GM19193 (cell line): ENCODE results near the gene SCP2.

Experiments used
- POLR2A ChIP-seq: IDR thresholded peaks from 4 replicates; pipeline ENCODE4 v1.6.1; 2011; ENCODE audit not compliant: insufficient read depth, insufficient read length; ENCODE audit errors: extremely low read depth

Gene SCP2

DNA sequence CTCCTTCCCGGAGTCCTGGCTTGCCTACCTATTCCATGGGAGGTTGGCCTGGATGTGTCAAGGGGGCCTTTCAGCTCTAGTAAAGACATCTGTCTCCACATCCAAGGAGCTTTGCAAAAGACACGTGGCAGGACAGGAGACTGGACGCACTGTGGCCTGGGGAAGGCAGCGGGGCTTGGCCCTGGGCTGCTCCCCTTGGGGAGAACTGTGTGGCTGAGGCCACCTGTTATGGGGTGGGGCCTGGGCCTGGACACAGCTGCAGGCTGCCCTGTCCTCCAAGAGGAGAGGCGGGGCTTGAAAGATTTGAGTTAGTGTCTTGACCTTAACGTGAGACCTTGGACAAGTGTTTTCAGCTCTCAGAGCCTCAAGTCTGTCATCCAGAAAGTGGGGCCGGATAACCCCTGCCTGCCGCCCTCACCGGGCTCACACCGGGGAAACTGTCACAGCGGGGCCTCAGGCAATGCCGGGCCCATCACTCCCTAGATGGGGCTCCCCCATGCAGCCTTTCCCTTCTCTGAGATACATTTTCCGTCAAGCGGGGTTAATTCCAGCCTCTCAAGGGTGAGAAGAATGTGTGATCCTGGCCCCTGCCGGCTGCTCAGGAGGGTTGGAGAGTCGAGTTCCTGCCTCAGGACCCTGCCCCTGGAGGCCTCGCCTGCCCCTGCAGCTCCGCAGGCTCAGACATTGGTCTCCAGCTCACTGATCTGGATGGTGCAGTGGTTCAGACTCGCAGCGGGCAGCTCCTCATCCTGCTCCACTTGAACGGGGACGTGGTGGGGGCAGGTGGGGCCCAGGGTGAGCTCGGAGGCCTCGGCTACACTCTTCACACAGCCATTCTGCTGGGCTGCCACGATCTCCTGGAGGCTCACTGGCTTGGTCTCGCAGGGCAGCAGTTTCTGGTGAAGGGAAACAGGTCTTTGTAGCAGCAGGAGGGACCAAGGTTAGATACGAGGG, 160.5 kb downstream of the SCP2 start:
- TF ChIP-seq POLR2A: no peak

DNA sequence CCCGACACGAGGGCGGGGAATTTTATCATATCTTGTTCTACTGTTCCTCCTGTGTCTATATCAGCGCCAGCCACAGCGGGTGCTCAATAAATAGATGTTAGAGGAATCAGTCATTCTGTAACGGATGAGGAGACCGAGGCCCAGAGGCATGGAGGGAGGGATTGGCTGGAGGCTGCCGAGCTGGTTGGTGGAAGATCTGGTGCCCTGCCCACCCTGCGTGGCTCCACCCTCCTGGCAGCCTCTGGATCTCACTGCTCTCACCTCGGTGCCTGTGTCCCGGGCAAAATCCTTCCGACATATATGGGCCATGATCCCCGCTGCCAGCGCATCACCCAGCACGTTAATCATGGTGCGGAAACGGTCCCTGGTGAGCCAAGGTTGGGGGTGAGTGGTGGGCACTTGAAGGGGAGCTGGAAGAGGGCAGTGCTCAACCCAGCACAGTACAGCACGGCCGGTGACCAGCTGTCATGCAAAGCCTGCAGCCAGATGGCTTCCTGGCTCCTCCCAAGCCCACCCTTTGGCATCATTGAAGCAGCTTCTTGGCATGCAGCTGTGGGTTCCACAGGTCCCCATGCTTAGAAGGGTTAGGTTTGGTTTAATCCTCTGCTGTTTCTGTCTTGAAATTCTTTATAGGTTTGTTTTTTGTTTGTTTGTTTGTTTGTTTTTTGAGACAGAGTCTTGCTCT, 161.7 kb downstream of the SCP2 start:
- TF ChIP-seq POLR2A: no peak

DNA sequence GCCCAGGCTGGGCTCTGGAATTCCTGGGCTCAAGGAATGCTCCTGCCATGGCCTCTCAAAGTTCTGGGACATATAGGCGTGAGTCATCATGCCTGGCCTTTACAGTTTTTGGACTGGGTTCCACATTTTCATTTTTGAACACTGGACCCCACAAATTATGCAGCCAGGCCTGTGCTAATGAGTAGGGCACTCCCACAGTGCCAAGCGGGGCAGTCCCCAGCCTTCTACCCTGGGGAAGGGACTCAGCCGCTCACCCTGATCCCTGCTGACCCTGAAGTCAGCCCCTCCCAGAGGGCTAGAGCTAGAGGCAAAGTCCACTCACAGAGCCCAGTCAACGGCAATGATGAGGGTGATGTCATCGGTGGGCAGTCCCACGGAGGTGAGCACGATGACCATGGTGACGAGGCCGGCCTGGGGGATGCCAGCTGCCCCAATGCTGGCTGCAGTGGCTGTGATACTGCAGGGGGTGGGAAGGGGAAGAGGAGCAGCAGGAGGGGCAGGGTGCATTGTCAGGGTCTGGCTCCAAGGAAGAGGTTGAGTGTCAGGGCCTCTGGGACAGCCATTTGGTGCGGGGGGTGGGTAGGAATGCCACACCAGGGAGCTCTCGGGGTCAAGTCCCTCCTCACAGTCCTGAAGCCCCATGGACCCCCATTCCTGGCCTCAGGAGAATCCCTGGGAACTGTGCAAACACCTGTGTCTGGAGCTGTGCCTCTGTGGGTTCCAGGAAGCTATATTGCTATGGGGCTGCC, 162.6 kb downstream of the SCP2 start:
- no peak for TF ChIP-seq POLR2A

DNA sequence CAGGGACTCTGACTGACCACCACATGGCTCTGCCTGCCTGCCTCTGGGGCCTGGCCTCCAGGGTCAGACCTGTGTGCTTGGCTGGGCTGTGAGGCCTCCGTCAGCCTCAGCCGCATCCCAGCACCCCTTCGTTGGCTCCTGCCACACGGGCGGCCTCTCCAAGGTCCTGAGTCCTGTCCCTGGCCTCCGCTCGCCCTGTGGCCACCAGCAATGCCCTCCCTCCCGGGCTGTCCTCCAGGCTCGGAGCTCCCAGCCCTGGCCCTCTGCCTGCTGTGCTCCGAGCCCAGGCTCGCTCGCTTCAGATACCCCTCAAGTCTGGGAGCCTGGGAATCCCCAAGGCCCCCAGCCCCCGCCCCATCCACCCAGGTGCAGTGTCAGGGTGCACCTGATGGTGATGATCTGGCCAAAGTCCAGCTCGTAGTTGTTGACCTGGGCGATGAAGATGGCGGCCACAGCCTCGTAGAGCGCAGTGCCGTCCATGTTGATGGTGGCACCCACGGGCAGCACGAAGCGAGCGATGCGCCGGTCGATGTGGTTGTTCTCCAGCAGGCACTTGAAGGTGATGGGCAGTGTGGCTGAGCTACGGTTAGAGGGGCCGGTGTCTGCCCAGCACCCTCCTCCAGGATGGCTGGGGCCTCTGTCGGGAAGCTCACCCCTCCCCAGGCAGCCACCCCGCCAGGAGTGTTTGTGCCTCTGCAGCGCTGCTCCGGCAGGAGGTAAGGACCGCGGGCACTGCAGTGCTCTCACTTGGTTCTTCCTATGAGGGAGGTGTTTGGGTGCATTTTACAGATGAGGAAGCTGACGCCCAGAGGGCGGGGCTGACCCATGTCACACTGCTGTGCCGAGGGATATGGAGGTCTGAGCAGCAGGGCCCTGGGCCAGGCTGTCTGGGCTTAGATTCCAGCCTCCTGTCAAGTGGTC, 163.4 kb downstream of the SCP2 start:
- TF ChIP-seq POLR2A: no peak

DNA sequence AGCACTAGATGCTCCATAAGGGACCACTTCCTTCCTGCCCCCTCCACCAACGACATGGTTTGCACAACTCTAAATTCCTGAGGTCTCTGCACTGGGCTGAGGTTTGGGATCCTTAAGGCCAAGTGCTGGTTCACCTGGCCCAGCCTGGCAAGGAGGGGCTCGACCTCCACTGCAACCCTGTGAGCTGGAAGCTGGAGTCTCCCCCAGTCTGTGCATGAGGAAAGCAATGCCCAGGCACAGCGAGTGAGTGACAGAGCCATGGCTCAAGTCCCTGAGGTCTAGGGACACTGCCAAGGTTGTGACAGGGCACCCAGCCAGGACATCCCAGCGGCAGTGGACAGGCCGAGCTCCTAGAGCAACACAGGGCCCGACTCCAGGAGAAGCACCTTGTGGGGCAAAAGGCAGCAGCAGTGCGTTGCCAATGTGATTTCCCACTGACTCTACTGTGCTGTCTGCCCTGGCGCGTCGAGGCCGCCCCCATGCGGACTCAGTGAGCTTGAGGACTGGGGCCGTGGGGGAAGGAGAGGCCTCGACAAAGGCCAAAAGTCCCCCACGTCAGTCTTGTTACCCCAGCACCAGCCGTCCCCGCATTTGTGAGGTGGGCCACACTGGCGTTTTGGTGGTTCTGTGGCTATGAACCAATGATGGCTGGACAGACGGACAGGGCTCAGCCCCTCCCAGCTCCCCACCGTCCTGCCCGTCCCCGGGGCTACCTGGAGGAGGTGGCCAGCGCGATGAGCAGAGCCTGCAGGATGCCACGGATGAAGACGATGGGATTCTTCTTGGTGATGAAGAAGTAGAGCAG, 165.0 kb downstream of the SCP2 start:
- no peak for TF ChIP-seq POLR2A

DNA sequence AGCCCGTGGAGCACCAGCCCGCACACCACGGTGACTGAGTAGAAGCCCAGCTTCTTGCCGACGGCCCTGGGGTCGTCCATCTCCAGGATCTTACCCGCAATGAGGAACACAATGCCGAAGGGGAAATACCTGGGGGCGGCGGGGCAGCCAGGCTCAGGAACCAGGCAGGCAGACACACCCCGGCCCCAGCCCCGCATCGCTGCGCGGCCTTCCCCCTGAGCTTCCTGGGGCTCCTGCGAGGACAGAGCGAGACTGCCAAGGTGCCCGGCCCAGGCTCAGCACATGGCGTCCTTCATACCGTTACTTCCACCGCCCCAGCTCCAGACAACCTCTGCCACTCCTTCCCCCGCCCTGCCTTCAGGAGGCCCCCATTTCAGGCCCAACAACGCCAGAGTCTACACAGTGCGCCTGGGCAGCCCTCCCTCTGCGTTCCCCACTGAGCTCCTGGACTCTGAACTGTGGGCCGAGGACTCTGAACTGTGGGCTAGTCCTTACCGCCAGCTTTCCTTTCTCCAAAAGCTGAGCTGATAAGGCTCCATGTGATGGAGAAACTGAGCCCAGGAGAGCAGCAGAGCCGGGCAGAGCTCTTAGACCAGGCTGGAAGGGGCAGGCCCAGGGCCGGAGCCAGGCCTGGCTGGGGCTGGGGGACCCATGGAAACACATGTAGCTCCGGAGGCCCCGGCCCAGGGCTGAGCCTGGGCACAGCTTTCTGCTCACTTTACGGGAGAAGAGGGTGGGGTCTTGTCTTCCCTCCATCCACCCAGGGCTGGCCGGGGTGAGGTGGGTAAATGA, 165.8 kb downstream of the SCP2 start:
- no peak for TF ChIP-seq POLR2A

DNA sequence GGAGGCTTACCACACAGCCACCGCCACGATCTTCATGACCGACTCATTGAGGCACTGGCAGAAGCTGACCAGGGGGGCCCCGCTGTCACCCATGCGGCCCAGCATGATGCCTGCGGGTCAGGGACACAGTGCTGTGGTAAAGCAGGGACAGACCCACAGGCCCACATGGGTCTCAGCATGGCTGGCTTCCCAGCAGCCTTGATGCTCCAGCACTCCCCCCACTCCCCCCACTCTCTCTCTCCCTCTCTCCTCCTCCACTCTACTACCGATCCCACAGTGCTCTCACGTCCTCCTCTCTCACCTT, 166.3 kb downstream of the SCP2 start:
- no peak for TF ChIP-seq POLR2A

DNA sequence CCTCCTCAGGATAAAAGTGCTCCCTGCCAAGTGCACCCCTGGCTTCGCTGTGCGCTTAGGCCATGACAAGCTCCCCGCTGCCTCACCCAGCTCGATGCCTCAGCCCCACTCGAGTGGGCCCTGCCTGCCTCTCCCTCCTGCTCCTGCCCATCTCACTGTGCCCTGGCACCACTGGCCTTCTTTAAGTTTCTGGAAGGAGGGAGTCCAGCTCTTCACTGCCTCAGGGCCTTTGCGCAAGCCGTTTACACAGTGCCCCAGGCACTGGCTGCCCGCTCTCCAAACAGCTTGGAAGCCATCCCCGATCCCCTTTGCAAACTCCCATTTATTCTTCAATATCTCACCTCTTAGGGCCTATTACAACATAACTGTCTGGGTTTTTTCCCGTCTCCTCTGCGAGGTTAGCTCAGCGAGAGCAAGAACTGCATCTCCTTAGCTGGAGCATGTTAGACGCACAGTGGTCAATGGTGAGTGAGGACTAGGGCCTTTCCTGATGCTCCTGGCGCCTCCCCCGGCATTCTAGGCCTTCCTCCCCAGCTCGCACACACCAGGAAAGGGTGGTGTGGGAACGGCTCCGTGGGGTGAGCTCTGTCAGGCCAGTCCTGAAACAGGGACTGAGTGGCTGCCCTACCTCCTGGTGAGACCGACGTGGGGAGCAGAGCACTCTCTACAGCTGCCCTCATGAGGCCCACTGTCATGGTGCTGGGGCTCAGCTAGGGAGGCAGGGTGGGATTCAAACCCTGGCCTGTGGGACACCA, 166.9 kb downstream of the SCP2 start:
- no peak for TF ChIP-seq POLR2A

DNA sequence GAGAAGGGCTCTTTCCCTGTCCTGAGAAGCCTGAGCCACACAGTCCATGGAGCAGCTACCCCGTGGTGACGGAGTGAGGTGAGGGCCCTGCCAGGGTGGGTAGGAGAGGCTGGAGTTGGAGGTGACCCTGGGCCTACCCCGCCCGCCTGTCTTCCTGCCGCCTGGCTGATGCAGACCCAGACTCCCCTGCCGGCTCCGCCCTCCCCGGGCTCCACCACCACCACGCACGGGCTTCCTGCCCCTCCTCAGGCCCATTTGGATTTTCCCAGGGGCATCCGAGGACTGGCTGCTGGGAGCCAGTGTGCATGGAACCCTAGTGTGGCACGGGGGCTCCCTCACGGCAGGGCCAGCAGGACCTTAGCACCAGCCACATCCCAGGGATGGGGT, 167.4 kb downstream of the SCP2 start:
- TF ChIP-seq POLR2A: no peak
